Keratinocyte (primary cell): ENCODE results near the gene JAZF1. TPM values are rescaled to one million over a fixed set of nuclear protein-coding genes. Genes with fewer than 3 reads are reported as not detected.

Experiments
- DNase-seq: peaks from one replicate; pipeline ENCODE4 v3.0.0-alpha.2; 2011; ENCODE audit warnings: low read depth, missing footprints, low spot score
- FAIRE-seq: peaks from 2 replicates; lab custom pipeline; 2011; peaks lifted over from hg19 to GRCh38; lab: Jason Lieb, UNC
- H2AFZ ChIP-seq: 2 replicates; pipeline ENCODE4 v1.6.0; 2012; ENCODE audit warnings: low read length, control low read depth, inconsistent platforms; ENCODE audit not compliant: control insufficient read depth
- H3K27ac ChIP-seq: 2 replicates; pipeline ENCODE4 v1.5.1; 2011; ENCODE audit warnings: low read length; ENCODE audit not compliant: control insufficient read depth, insufficient read depth
- H3K27me3 ChIP-seq: 3 replicates; pipeline ENCODE4 v1.6.0; 2011; ENCODE audit warnings: low read length; ENCODE audit not compliant: control insufficient read depth, insufficient read depth; ENCODE audit errors: extremely low read depth
- H3K36me3 ChIP-seq, 2 experiments: 2 replicates in 1 of 2; 3 replicates in 1 of 2; pipeline ENCODE4 v1.5.1; 2011; ENCODE audit warnings: low read length in 2 of 2, mild to moderate bottlenecking in 1 of 2; ENCODE audit not compliant: control insufficient read depth in 2 of 2, insufficient read depth in 2 of 2; ENCODE audit errors: extremely low read depth in 1 of 2
- H3K4me1 ChIP-seq: 3 replicates; pipeline ENCODE4 v1.5.1; 2011; ENCODE audit warnings: low read length; ENCODE audit not compliant: control insufficient read depth, insufficient read depth; ENCODE audit errors: extremely low read depth
- H3K4me2 ChIP-seq: 3 replicates; pipeline ENCODE4 v1.6.0; 2011; ENCODE audit warnings: low read depth, low read length; ENCODE audit not compliant: control insufficient read depth, insufficient read depth; ENCODE audit errors: extremely low read depth
- H3K4me3 ChIP-seq, 3 experiments: fragments of 200-600 bp in 1 of 3; sonication (generic) in 1 of 3; 2 replicates in 2 of 3; 3 replicates in 1 of 3; pipeline ENCODE4 v1.5.1; 2011 to 2016; ENCODE audit warnings: low read length in 3 of 3, mild to moderate bottlenecking in 3 of 3, control low read depth in 2 of 3, inconsistent platforms in 1 of 3, low read depth in 1 of 3, mixed read lengths in 1 of 3, mixed run types in 1 of 3, moderate library complexity in 1 of 3; ENCODE audit not compliant: control insufficient read depth in 2 of 3, insufficient read depth in 2 of 3; ENCODE audit errors: extremely low read depth in 1 of 3
- H3K79me2 ChIP-seq: 2 replicates; pipeline ENCODE4 v1.6.0; 2012; ENCODE audit warnings: low read length; ENCODE audit not compliant: control insufficient read depth, insufficient read depth
- H3K9ac ChIP-seq: 3 replicates; pipeline ENCODE4 v1.6.0; 2011; ENCODE audit warnings: low read length; ENCODE audit not compliant: control insufficient read depth, insufficient read depth; ENCODE audit errors: extremely low read depth
- H3K9me1 ChIP-seq: 3 replicates; pipeline ENCODE4 v1.6.0; 2011; ENCODE audit warnings: low read length; ENCODE audit not compliant: control insufficient read depth, insufficient read depth; ENCODE audit errors: extremely low read depth
- H3K9me3 ChIP-seq: 2 replicates; pipeline ENCODE4 v1.5.1; 2012; ENCODE audit warnings: low read depth, low read length; ENCODE audit not compliant: control insufficient read depth
- H4K20me1 ChIP-seq: 3 replicates; pipeline ENCODE4 v1.6.0; 2011; ENCODE audit warnings: low read length; ENCODE audit not compliant: control insufficient read depth, insufficient read depth; ENCODE audit errors: extremely low read depth
- EZH2 ChIP-seq: IDR thresholded peaks from one replicate; pipeline ENCODE4 v1.6.1; 2012; ENCODE audit warnings: inconsistent platforms, mild to moderate bottlenecking, low read length, moderate library complexity
- dilution Hi-C: fragments of 300-500 bp; cut with MboI; formaldehyde crosslinking; loops from one replicate; pipeline ENCODE4 v1.7.0; 2020; ENCODE audit warnings: low sequenced_read_pairs; ENCODE audit not compliant: extremely low pct_ligation_motif_present
- polyA plus RNA-seq, 5 experiments: library from polyadenylated mRNA; depleted of rRNA in 3 of 5; stranded (reverse) in 3 of 5; stranded (forward) in 1 of 5; unstranded in 1 of 5; fragments of >200 nt; gene quantifications; 1 replicate in 1 of 5; 2 replicates in 3 of 5; 3 replicates in 1 of 5; pipeline versions ENCODE4 v1.2.1 to v1.2.3, GENCODE V29; 2011 to 2012; ENCODE audit warnings: missing spikeins in 2 of 5, low read depth in 1 of 5, low replicate concordance in 1 of 5
- TF ChIP-seq, protein P1 (sequence below), 3 experiments: IDR thresholded peaks in 1 of 3; conservative IDR thresholded peaks in 1 of 3; optimal IDR thresholded peaks in 1 of 3; 2 replicates in 2 of 3; 3 replicates in 1 of 3; pipeline versions ENCODE3 to v1.5.1; 2011; ENCODE audit warnings: low read length in 3 of 3, mild to moderate bottlenecking in 3 of 3, moderate library complexity in 2 of 3, control low read depth in 1 of 3, inconsistent platforms in 1 of 3; ENCODE audit not compliant: insufficient read depth in 2 of 3; ENCODE audit errors: extremely low read depth in 1 of 3

The JAZF1 gene
- polyA plus RNA-seq, 1 donor (not counting 4 experiments of a cell fraction or from before 2014, with no cell fraction given), result 2.5 TPM

DNA sequence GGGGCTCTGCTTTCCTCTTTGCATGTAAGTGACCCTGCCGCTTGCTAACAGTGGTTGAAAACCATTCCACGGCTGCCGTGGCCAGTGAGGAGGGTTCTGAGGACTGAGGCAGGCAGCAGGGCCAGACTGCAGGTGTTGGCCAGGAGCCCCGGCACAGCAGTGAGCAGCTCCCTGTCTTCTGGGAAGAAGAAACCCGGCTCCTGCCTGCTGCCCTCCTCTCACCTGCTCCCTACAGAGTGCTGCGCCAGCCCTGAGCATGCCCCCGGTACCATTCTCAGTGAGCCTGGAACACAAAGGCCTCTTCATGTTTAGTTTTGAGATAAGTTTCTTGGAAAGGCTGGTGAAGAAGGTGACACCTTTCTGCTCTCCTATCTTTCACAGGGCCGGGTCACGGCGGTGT is 240.7 kb downstream of the JAZF1 start:
- Histone ChIP-seq H3K36me3 (no peaks in the 10 kb centered on the region), H3K9me3 (no peaks in the 10 kb centered on the region), H2AFZ (no peak overlapping the region), H4K20me1 (no peaks in the 10 kb centered on the region), H3K27me3 (no peaks in the 10 kb centered on the region), H3K9ac (no peak overlapping the region), H3K27ac (no peak overlapping the region), H3K4me1 (no peaks in the 10 kb centered on the region), H3K79me2 (no peaks in the 10 kb centered on the region), H3K4me3 (no peak overlapping the region), H3K4me2 (no peak overlapping the region), H3K9me1 (no peaks in the 10 kb centered on the region)
- dilution Hi-C loops, result no loop called here
- FAIRE-seq, result no peak
- TF ChIP-seq EZH2, result no peak
- TF ChIP-seq, protein P1, sequence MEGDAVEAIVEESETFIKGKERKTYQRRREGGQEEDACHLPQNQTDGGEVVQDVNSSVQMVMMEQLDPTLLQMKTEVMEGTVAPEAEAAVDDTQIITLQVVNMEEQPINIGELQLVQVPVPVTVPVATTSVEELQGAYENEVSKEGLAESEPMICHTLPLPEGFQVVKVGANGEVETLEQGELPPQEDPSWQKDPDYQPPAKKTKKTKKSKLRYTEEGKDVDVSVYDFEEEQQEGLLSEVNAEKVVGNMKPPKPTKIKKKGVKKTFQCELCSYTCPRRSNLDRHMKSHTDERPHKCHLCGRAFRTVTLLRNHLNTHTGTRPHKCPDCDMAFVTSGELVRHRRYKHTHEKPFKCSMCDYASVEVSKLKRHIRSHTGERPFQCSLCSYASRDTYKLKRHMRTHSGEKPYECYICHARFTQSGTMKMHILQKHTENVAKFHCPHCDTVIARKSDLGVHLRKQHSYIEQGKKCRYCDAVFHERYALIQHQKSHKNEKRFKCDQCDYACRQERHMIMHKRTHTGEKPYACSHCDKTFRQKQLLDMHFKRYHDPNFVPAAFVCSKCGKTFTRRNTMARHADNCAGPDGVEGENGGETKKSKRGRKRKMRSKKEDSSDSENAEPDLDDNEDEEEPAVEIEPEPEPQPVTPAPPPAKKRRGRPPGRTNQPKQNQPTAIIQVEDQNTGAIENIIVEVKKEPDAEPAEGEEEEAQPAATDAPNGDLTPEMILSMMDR (optimal IDR thresholded peaks at IDR 0.05 in 1 of 3, IDR thresholded peaks at IDR 0.05 in 1 of 3, conservative IDR thresholded peaks at IDR 0.05 in 1 of 3; ENCODE audit: extremely low read depth in 1 of 3, insufficient read depth in 2 of 3, low read length in 3 of 3), result no peak
- no peak for DNase-seq

DNA sequence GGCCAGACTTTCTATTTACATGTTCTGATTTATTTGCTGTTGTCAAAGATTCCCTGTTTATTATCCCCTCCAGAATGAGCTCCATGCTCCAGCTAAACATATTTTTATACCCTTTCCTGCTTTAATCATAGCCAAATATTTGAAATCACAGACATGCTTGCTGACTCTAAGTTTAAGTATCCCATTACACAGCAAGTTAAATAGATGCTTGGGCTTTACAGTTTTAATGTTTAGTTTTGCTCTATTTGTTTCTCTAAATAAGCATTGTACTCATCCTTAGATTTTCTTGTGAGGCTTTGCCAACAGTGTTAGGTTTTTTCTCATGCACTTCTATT is 243.9 kb downstream of the JAZF1 start:
- H3K4me2 ChIP-seq, result no peak overlapping the region
- H4K20me1 ChIP-seq, result no peaks in the 10 kb centered on the region
- H3K4me3 ChIP-seq, result no peak overlapping the region
- H3K27me3 ChIP-seq, result no peaks in the 10 kb centered on the region
- TF ChIP-seq, protein P1 (optimal IDR thresholded peaks at IDR 0.05 in 1 of 3, IDR thresholded peaks at IDR 0.05 in 1 of 3, conservative IDR thresholded peaks at IDR 0.05 in 1 of 3; ENCODE audit: extremely low read depth in 1 of 3, insufficient read depth in 2 of 3, low read length in 3 of 3), result no peak
- TF ChIP-seq EZH2, result no peak
- H3K9me3 ChIP-seq, result no peaks in the 10 kb centered on the region
- H3K79me2 ChIP-seq, result no peaks in the 10 kb centered on the region
- no peak overlapping the region for H2AFZ ChIP-seq
- H3K4me1 ChIP-seq, result no peaks in the 10 kb centered on the region
- no peaks in the 10 kb centered on the region for H3K36me3 ChIP-seq
- dilution Hi-C loops, result no loop called here
- no peak for DNase-seq
- H3K9me1 ChIP-seq, result no peaks in the 10 kb centered on the region
- H3K27ac ChIP-seq, result no peak overlapping the region
- H3K9ac ChIP-seq, result no peak overlapping the region
- FAIRE-seq, result no peak
